Neural crest cell (in vitro differentiated cells): Measurements from ENCODE around the gene SLC9A7. TPM values are rescaled to one million over a fixed set of nuclear protein-coding genes. Genes with fewer than 3 reads are reported as not detected.

Source experiments
- DNase-seq: peaks from one replicate; pipeline ENCODE4 v3.0.0; 2021; ENCODE audit warnings: low read depth, mixed read lengths, low spot score
- H3K27ac Mint-ChIP-seq: one replicate; pipeline ENCODE4 v1.8.0; 2021; ENCODE audit warnings: mild to moderate bottlenecking, mixed read lengths; ENCODE audit not compliant: unreplicated experiment
- H3K27me3 Mint-ChIP-seq: 2 replicates; pipeline ENCODE4 v1.8.0; 2021; ENCODE audit warnings: low read depth, mild to moderate bottlenecking, mixed read lengths
- H3K36me3 Mint-ChIP-seq: 2 replicates; pipeline ENCODE4 v1.8.0; 2021; ENCODE audit warnings: low read depth, mild to moderate bottlenecking, mixed read lengths
- H3K4me1 Mint-ChIP-seq: 2 replicates; pipeline ENCODE4 v1.8.0; 2021; ENCODE audit warnings: mixed read lengths
- H3K4me3 Mint-ChIP-seq: one replicate; pipeline ENCODE4 v1.8.0; 2021; ENCODE audit warnings: mild to moderate bottlenecking, mixed read lengths
- H3K9me3 Mint-ChIP-seq: 2 replicates; pipeline ENCODE4 v1.8.0; 2021; ENCODE audit warnings: mixed read lengths
- CTCF ChIP-seq: fragments of 200-600 bp; sonication (generic); conservative IDR thresholded peaks from 2 replicates; pipeline ENCODE4 v1.5.0; 2021; ENCODE audit warnings: antibody characterized with exemption, mild to moderate bottlenecking
- total RNA-seq: library from RNA; stranded (reverse); gene quantifications from 2 replicates; pipeline ENCODE4 v1.2.1, GENCODE V29; 2021

Gene SLC9A7
- total RNA-seq, 1 donor from 2014 or later = 4.3 TPM

GRCh38 chrX:46611658-46612362, 147.1 kb downstream of the SLC9A7 start:
- H3K36me3 Mint-ChIP-seq = peaks cover 8% of the 10 kb centered on the region
- no peak for DNase-seq
- H3K27ac Mint-ChIP-seq = no peak overlapping the region
- H3K9me3 Mint-ChIP-seq = no peaks in the 10 kb centered on the region
- H3K4me1 Mint-ChIP-seq = peaks cover 4% of the 10 kb centered on the region
- no peak overlapping the region for H3K4me3 Mint-ChIP-seq
- no peak for TF ChIP-seq CTCF
- H3K27me3 Mint-ChIP-seq = no peaks in the 10 kb centered on the region

GRCh38 chrX:46610070-46610658, 148.8 kb downstream of the SLC9A7 start:
- H3K4me3 Mint-ChIP-seq = no peak overlapping the region
- H3K36me3 Mint-ChIP-seq = peaks cover 8% of the 10 kb centered on the region
- TF ChIP-seq CTCF = no peak
- no peaks in the 10 kb centered on the region for H3K9me3 Mint-ChIP-seq
- H3K27me3 Mint-ChIP-seq = no peaks in the 10 kb centered on the region
- H3K4me1 Mint-ChIP-seq = peaks cover 4% of the 10 kb centered on the region
- H3K27ac Mint-ChIP-seq = no peak overlapping the region
- DNase-seq = no peak

GRCh38 chrX:46607916-46608315, 151.0 kb downstream of the SLC9A7 start:
- Mint-ChIP-seq H3K4me3 (no peak overlapping the region), H3K9me3 (no peaks in the 10 kb centered on the region), H3K4me1 (peaks cover 4% of the 10 kb centered on the region), H3K36me3 (no peaks in the 10 kb centered on the region), H3K27ac (no peak overlapping the region), H3K27me3 (no peaks in the 10 kb centered on the region)
- TF ChIP-seq CTCF = no peak
- no peak for DNase-seq

- H3K27me3 Mint-ChIP-seq = no peaks in the 10 kb centered on the region
- no peak for TF ChIP-seq CTCF
- no peaks in the 10 kb centered on the region for H3K9me3 Mint-ChIP-seq
- DNase-seq = no peak
- no peak overlapping the region for H3K4me3 Mint-ChIP-seq
- H3K4me1 Mint-ChIP-seq = no peaks in the 10 kb centered on the region
- H3K36me3 Mint-ChIP-seq = peaks cover 4% of the 10 kb centered on the region
- H3K27ac Mint-ChIP-seq = no peak overlapping the region
Measured at GRCh38 chrX:46602468-46603102, 156.3 kb downstream of the SLC9A7 start.

GRCh38 chrX:46601283-46601682, 157.6 kb downstream of the SLC9A7 start:
- H3K4me1 Mint-ChIP-seq = no peaks in the 10 kb centered on the region
- peaks cover 4% of the 10 kb centered on the region for H3K36me3 Mint-ChIP-seq
- H3K9me3 Mint-ChIP-seq = no peaks in the 10 kb centered on the region
- no peak overlapping the region for H3K4me3 Mint-ChIP-seq
- no peaks in the 10 kb centered on the region for H3K27me3 Mint-ChIP-seq
- no peak overlapping the region for H3K27ac Mint-ChIP-seq
- no peak for TF ChIP-seq CTCF
- DNase-seq = no peak
